Upper lobe of left lung (tissue), 4 donors: ENCODE data around the gene FAM187B.

Experiments used
- CTCF ChIP-seq, 6 experiments: fragments of 450-650 bp in 4 of 6; fragments of 200-600 bp in 2 of 6; sonication (generic) in 2 of 6; IDR thresholded peaks; one replicate each; pipeline ENCODE4 v1.5.1; 2016 to 2019; ENCODE audit warnings: antibody characterized with exemption in 6 of 6
- EP300 ChIP-seq, 4 donors: sonication (generic); formaldehyde crosslinking; IDR thresholded peaks; one replicate each; pipeline ENCODE4 v1.5.1; 2017; ENCODE audit warnings: antibody characterized with exemption in 4 of 4, control low read depth in 2 of 4
- POLR2A ChIP-seq, 4 donors: fragments of 450-650 bp; IDR thresholded peaks; one replicate each; pipeline ENCODE4 v1.5.1; 2016 to 2017; ENCODE audit warnings: antibody characterized with exemption in 4 of 4, mild to moderate bottlenecking in 2 of 4

GRCh38 chr19:35184884-35185283 is 43.7 kb downstream of the FAM187B start:
- TF ChIP-seq CTCF (IDR thresholded peaks at IDR 0.05) (no peak), POLR2A (IDR thresholded peaks at IDR 0.05) (no peak), EP300 (IDR thresholded peaks at IDR 0.05) (no peak)
